SK-N-SH treated with all-trans-retinoic acid at 6 μM for 48 hours (cell line): ENCODE measurements around the gene CYP19A1.

Experiments
- ATAC-seq: fragments of 200-7000 bp; cut with Tn5 transposase; 3 replicates; pipeline ENCODE4 v1.9.1; 2020; ENCODE audit warnings: mild to moderate bottlenecking, moderate library complexity
- ARNTL ChIP-seq: fragments of 450-650 bp; formaldehyde crosslinking; IDR thresholded peaks from 2 replicates; pipeline ENCODE4 v1.5.0; 2020; ENCODE audit warnings: low read depth, mild to moderate bottlenecking, moderate library complexity, borderline replicate concordance
- BACH2 ChIP-seq: fragments of 250-450 bp; sonication (Bioruptor Pico); IDR thresholded peaks from 2 replicates; pipeline ENCODE4 v1.9.0; 2021; ENCODE audit warnings: mild to moderate bottlenecking, borderline replicate concordance
- CREB5 ChIP-seq: fragments of 250-450 bp; sonication (Bioruptor Pico); IDR thresholded peaks from 2 replicates; pipeline ENCODE4 v1.5.1; 2020; ENCODE audit warnings: low read depth, mild to moderate bottlenecking, moderate library complexity
- CSDC2 ChIP-seq: fragments of 250-450 bp; sonication (Bioruptor Pico); IDR thresholded peaks from 2 replicates; pipeline ENCODE4 v1.5.0; 2020; ENCODE audit warnings: mild to moderate bottlenecking, moderate library complexity
- ESRRG ChIP-seq: fragments of 250-450 bp; sonication (Bioruptor Pico); IDR thresholded peaks from 2 replicates; pipeline ENCODE4 v1.6.1; 2021; ENCODE audit warnings: mild to moderate bottlenecking
- ISL1 ChIP-seq: fragments of 250-450 bp; sonication (Bioruptor Pico); IDR thresholded peaks from 2 replicates; pipeline ENCODE4 v2.1.2; 2022; ENCODE audit warnings: mild to moderate bottlenecking, moderate library complexity
- OSR1 ChIP-seq: fragments of 250-450 bp; sonication (Bioruptor Pico); IDR thresholded peaks from 2 replicates; pipeline ENCODE4 v1.8.0; 2022; ENCODE audit warnings: moderate library complexity, mild to moderate bottlenecking, inconsistent platforms
- POU6F1 ChIP-seq: fragments of 250-450 bp; sonication (Bioruptor Pico); IDR thresholded peaks from 2 replicates; pipeline ENCODE4 v1.8.0; 2021; ENCODE audit warnings: low read depth, mild to moderate bottlenecking, moderate library complexity, borderline replicate concordance
- PPARA ChIP-seq: fragments of 250-450 bp; sonication (Bioruptor Pico); IDR thresholded peaks from 2 replicates; pipeline ENCODE4 v1.5.0; 2020; ENCODE audit warnings: mild to moderate bottlenecking, borderline replicate concordance
- RARB ChIP-seq: fragments of 250-450 bp; sonication (Bioruptor Pico); IDR thresholded peaks from 2 replicates; pipeline ENCODE4 v1.8.0; 2021; ENCODE audit warnings: mild to moderate bottlenecking, moderate library complexity
- SNAI2 ChIP-seq: fragments of 250-450 bp; sonication (Bioruptor Pico); IDR thresholded peaks from 2 replicates; pipeline ENCODE4 v1.5.0; 2020; ENCODE audit warnings: mild to moderate bottlenecking, moderate library complexity
- TCF4 ChIP-seq: fragments of 250-450 bp; sonication (Bioruptor Pico); IDR thresholded peaks from 2 replicates; pipeline ENCODE4 v1.8.0; 2021; ENCODE audit warnings: mild to moderate bottlenecking, moderate library complexity, borderline replicate concordance
- TOX ChIP-seq: fragments of 250-450 bp; sonication (Bioruptor Pico); IDR thresholded peaks from 2 replicates; pipeline ENCODE4 v1.8.0; 2021; ENCODE audit warnings: mild to moderate bottlenecking, moderate library complexity, borderline replicate concordance
- TSHZ2 ChIP-seq: fragments of 250-450 bp; sonication (Bioruptor Pico); IDR thresholded peaks from 2 replicates; pipeline ENCODE4 v1.5.0; 2020; ENCODE audit warnings: mild to moderate bottlenecking, moderate library complexity
- ZC3H10 ChIP-seq: fragments of 250-450 bp; sonication (Bioruptor Pico); IDR thresholded peaks from 2 replicates; pipeline ENCODE4 v1.5.1; 2021; ENCODE audit warnings: mild to moderate bottlenecking, moderate library complexity
- ZFP3 ChIP-seq: fragments of 250-450 bp; sonication (Bioruptor Pico); IDR thresholded peaks from 2 replicates; pipeline ENCODE4 v1.5.0; 2020; ENCODE audit warnings: mild to moderate bottlenecking, moderate library complexity
- ZFP30 ChIP-seq: fragments of 450-650 bp; formaldehyde crosslinking; IDR thresholded peaks from 2 replicates; pipeline ENCODE4 v1.5.0; 2022; ENCODE audit warnings: mild to moderate bottlenecking, moderate library complexity
- ZNF565 ChIP-seq: fragments of 450-650 bp; formaldehyde crosslinking; conservative IDR thresholded peaks from 2 replicates; pipeline ENCODE4 v1.5.0; 2020; ENCODE audit warnings: low read depth, mild to moderate bottlenecking, moderate library complexity
- ZNF70 ChIP-seq: fragments of 450-650 bp; formaldehyde crosslinking; IDR thresholded peaks from 2 replicates; pipeline ENCODE4 v1.5.0; 2020; ENCODE audit warnings: mild to moderate bottlenecking, moderate library complexity
- ZNF8 ChIP-seq: fragments of 450-650 bp; formaldehyde crosslinking; IDR thresholded peaks from 2 replicates; pipeline ENCODE4 v1.5.0; 2020; ENCODE audit warnings: mild to moderate bottlenecking, moderate library complexity
- TF ChIP-seq, protein P1 (sequence below): fragments of 250-450 bp; sonication (Bioruptor Pico); IDR thresholded peaks from 2 replicates; pipeline ENCODE4 v1.5.1; 2021; ENCODE audit warnings: mild to moderate bottlenecking, moderate library complexity
- TF ChIP-seq, protein P2 (sequence below): fragments of 250-450 bp; sonication (Bioruptor Pico); IDR thresholded peaks from 2 replicates; pipeline ENCODE4 v1.8.0; 2020; ENCODE audit warnings: mild to moderate bottlenecking, moderate library complexity, borderline replicate concordance

The CYP19A1 gene

GRCh38 chr15:51285399-51285798, 53.0 kb downstream of the CYP19A1 start:
- TF ChIP-seq RARB (CRISPR knock-in tag), result no peak
- no peak for TF ChIP-seq ESRRG (CRISPR knock-in tag)
- no peak for TF ChIP-seq ZFP3 (CRISPR knock-in tag)
- no peak for TF ChIP-seq ISL1 (CRISPR knock-in tag)
- no peak for TF ChIP-seq PPARA (CRISPR knock-in tag)
- TF ChIP-seq BACH2 (CRISPR knock-in tag), result no peak
- TF ChIP-seq, protein P1, sequence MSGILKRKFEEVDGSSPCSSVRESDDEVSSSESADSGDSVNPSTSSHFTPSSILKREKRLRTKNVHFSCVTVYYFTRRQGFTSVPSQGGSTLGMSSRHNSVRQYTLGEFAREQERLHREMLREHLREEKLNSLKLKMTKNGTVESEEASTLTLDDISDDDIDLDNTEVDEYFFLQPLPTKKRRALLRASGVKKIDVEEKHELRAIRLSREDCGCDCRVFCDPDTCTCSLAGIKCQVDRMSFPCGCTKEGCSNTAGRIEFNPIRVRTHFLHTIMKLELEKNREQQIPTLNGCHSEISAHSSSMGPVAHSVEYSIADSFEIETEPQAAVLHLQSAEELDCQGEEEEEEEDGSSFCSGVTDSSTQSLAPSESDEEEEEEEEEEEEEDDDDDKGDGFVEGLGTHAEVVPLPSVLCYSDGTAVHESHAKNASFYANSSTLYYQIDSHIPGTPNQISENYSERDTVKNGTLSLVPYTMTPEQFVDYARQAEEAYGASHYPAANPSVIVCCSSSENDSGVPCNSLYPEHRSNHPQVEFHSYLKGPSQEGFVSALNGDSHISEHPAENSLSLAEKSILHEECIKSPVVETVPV (CRISPR knock-in tag), result no peak
- TF ChIP-seq ZFP30 (CRISPR knock-in tag), result no peak
- TF ChIP-seq ZC3H10 (CRISPR knock-in tag), result no peak
- TF ChIP-seq CREB5 (CRISPR knock-in tag), result no peak
- no peak for TF ChIP-seq TSHZ2 (CRISPR knock-in tag)
- no peak for TF ChIP-seq OSR1 (CRISPR knock-in tag)
- TF ChIP-seq TOX, result no peak
- no peak for TF ChIP-seq ZNF8
- TF ChIP-seq SNAI2, result no peak
- no peak for TF ChIP-seq CSDC2 (CRISPR knock-in tag)
- no peak for TF ChIP-seq ZNF70 (CRISPR knock-in tag)
- no peak for TF ChIP-seq ZNF565 (CRISPR knock-in tag)
- ATAC-seq, result no peak

DNA sequence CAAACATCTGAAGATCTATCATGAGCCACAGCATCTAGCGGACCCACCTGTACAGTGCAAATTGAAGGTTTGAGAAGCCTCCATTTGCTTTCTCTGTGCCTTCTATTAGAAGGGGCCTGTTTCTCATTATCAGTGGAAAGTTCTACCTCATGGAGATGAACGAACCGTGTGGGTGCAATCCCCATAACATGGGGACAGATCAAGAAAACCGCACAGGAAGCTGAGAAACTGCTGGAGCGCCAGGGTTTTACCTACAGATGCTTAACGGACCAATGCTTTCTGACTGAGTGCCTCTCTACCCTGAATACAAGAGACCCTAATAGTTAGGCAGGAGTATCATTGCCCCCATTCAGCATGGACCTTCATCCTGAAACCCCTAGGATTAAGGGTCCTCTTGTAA, 53.5 kb downstream of the CYP19A1 start:
- ATAC-seq, result no peak
- no peak for TF ChIP-seq RARB (CRISPR knock-in tag)
- TF ChIP-seq TOX, result no peak
- TF ChIP-seq, protein P1 (CRISPR knock-in tag), result no peak
- TF ChIP-seq ZNF8, result no peak
- TF ChIP-seq ZNF70 (CRISPR knock-in tag), result no peak
- no peak for TF ChIP-seq ZFP30 (CRISPR knock-in tag)
- no peak for TF ChIP-seq PPARA (CRISPR knock-in tag)
- TF ChIP-seq POU6F1, result no peak
- TF ChIP-seq SNAI2, result no peak
- no peak for TF ChIP-seq ZFP3 (CRISPR knock-in tag)
- TF ChIP-seq ARNTL (CRISPR knock-in tag), result no peak
- no peak for TF ChIP-seq CREB5 (CRISPR knock-in tag)
- no peak for TF ChIP-seq ISL1 (CRISPR knock-in tag)
- TF ChIP-seq ZC3H10 (CRISPR knock-in tag), result no peak
- TF ChIP-seq, protein P2, sequence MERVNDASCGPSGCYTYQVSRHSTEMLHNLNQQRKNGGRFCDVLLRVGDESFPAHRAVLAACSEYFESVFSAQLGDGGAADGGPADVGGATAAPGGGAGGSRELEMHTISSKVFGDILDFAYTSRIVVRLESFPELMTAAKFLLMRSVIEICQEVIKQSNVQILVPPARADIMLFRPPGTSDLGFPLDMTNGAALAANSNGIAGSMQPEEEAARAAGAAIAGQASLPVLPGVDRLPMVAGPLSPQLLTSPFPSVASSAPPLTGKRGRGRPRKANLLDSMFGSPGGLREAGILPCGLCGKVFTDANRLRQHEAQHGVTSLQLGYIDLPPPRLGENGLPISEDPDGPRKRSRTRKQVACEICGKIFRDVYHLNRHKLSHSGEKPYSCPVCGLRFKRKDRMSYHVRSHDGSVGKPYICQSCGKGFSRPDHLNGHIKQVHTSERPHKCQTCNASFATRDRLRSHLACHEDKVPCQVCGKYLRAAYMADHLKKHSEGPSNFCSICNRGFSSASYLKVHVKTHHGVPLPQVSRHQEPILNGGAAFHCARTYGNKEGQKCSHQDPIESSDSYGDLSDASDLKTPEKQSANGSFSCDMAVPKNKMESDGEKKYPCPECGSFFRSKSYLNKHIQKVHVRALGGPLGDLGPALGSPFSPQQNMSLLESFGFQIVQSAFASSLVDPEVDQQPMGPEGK (CRISPR knock-in tag), result no peak
- no peak for TF ChIP-seq TCF4 (CRISPR knock-in tag)
- no peak for TF ChIP-seq CSDC2 (CRISPR knock-in tag)
- TF ChIP-seq BACH2 (CRISPR knock-in tag), result no peak
